HL-60/S4 (cell line): ENCODE results near the gene DNM1L.
"Not testable (repeated sequence)": the region's sequence is repeated elsewhere in the genome, so short reads cannot be mapped to it uniquely, and the experiment has no call there.

ENCODE experiments used
- in situ Hi-C: fragments of 300-500 bp; cut with MboI; formaldehyde crosslinking; loops from 2 replicates; pipeline ENCODE4 v1.14.3; 2022; ENCODE audit warnings: low sequenced_read_pairs

Gene DNM1L

DNA sequence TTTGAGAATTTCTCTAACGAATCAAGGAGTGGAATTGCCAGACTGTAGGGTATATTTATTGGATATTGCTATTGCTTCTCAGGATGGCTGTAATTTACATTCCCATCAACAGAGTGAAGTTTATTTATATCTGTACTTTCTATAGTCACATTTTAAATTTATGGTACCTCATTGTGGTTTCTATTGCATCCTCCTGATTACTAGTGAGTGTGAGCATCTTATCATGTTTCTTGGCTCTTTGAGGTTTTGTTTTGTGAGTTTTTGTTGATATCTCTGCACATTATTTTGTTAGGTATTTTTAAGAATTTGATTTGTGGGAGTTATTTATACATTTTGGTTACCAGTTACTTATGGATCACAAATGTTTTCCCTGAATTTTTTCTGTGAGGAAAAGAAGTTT is 13.9 kb downstream of the DNM1L start:
- in situ Hi-C loops: loop anchor here (25.0 kb wide), 1 partner anchor 1031 kb away; the partner anchor contains the start of gene ETFBKMT

- in situ Hi-C loops: loop anchor here (25.0 kb wide), 1 partner anchor 1033 kb away; the partner anchor contains the start of gene ETFBKMT
Observed at GRCh38 chr12:32695787-32696186, 16.7 kb downstream of the DNM1L start.

GRCh38 chr12:32697445-32697844 is 18.3 kb downstream of the DNM1L start:
- in situ Hi-C loops: loop anchor here (25.0 kb wide), 1 partner anchor 1035 kb away; the partner anchor contains the start of gene ETFBKMT

- in situ Hi-C loops: loop anchor here (25.0 kb wide), 1 partner anchor 1036 kb away; the partner anchor contains the start of gene ETFBKMT
Observed at GRCh38 chr12:32698285-32698684, 19.2 kb downstream of the DNM1L start.

GRCh38 chr12:32699437-32699836 is 20.3 kb downstream of the DNM1L start:
- in situ Hi-C loops: loop anchor here (25.0 kb wide), 1 partner anchor 1037 kb away; the partner anchor contains the start of gene ETFBKMT

GRCh38 chr12:32702473-32702872 is 23.4 kb downstream of the DNM1L start:
- in situ Hi-C loops: no loop called here

- in situ Hi-C loops: no loop called here
Observed at GRCh38 chr12:32702946-32703345, 23.8 kb downstream of the DNM1L start.

- in situ Hi-C loops: no loop called here
Observed at GRCh38 chr12:32705783-32706182, 26.7 kb downstream of the DNM1L start.

GRCh38 chr12:32706335-32707024 is 27.4 kb downstream of the DNM1L start:
- in situ Hi-C loops: no loop called here

DNA sequence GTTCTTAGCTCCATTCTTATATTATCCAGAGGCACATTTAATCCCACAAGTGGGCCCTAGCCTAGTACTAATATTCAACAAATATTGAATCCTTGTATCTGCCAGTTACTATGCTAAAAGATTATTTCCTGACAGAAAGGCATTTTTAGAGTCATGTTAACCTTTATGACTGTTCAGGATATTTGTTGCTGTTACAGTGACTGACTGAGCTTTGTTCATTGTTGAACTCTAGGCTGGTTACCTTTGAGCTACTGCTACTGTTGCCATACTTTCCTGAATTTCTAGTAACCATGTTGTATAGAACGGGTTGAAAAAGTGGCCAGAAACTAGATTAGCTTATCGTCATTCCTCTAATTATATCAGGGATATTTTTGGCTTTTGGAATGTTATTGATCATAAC is 29.8 kb downstream of the DNM1L start:
- in situ Hi-C loops: no loop called here

GRCh38 chr12:32714772-32715171 is 35.7 kb downstream of the DNM1L start:
- in situ Hi-C loops: no loop called here

DNA sequence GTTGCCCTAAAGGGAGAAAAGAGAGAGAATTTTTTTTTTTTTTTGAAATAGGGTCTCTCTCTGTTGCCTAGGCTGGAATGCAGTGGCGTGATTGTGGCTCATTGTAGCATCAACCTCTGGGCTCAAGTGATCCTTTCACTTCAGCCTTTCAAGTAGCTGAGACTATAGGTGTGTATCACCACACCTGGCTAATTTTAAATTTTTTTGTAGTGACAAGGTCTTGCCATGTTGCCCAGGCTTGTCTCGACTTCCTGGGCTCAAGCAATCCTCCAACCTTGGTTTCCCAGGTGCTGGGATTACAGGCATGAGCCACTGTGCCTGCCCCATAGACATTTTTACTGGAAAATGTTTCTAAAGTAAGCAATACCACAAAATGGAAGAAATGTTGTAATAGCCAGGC is 39.8 kb downstream of the DNM1L start:
- in situ Hi-C loops: no loop called here

GRCh38 chr12:32725308-32725707 is 46.2 kb downstream of the DNM1L start:
- in situ Hi-C loops: not testable (repeated sequence)

- in situ Hi-C loops: no loop called here
Observed at GRCh38 chr12:32726286-32726685, 47.2 kb downstream of the DNM1L start.

DNA sequence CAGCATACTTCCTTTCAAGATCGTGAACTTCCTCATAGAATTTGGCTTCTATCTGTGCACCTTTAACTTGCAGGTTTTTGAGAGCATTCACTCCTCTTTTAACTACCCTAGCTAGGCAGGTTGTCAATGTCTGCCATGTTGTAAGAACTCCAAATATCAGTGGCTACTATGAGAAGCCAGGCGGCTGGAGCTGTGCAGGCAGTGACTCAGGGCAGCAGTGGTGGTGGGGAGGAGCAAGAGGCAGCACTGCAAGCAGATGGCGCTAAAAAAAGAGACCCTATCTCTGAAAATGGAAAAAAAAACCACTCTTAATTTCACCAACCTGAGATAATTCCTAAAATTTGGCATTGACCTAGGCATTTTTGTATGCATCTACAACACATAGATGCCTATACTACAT is 48.1 kb downstream of the DNM1L start:
- in situ Hi-C loops: no loop called here

DNA sequence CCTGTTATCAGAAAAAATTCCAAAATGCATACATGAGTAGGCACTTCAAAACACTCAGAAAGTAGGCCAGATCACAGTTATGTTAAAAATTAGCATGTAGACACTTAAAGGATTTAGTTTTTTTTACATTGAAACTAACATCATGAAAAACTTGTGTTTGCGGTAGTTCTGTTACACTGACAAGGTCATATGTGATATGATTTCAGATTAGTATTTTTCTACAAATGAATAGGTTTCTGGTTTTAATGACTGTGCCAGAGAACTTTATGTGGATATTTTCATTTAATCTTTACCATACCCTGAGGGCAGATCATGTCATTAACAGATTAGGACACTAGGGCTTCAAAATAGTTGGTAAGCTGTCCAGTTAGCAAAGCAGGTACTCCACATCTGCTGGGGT is 55.9 kb downstream of the DNM1L start:
- in situ Hi-C loops: no loop called here

- in situ Hi-C loops: no loop called here
Observed at GRCh38 chr12:32736445-32736844, 57.3 kb downstream of the DNM1L start.

DNA sequence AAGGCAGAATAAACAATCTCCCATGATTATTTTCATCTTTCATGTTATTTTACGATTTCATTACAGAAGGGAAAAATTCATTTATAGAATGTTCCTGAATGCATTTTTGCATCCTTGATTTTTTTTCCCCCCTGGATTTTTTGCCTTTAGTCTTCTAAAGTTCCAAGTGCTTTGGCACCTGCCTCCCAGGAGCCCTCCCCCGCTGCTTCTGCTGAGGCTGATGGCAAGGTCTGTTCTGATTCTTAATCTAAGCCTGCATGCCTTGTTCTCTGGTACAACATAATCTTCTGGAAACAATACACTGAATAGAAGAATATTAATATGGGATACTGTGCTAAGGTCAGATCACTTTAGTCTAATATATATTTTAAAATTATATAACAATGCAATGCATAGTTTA is 58.6 kb downstream of the DNM1L start:
- in situ Hi-C loops: no loop called here

GRCh38 chr12:32739279-32739678 is 60.2 kb downstream of the DNM1L start:
- in situ Hi-C loops: no loop called here

- in situ Hi-C loops: no loop called here
Observed at GRCh38 chr12:32742133-32742532, 63.0 kb downstream of the DNM1L start.

- in situ Hi-C loops: no loop called here
Observed at GRCh38 chr12:32743264-32743663, 64.2 kb downstream of the DNM1L start.

DNA sequence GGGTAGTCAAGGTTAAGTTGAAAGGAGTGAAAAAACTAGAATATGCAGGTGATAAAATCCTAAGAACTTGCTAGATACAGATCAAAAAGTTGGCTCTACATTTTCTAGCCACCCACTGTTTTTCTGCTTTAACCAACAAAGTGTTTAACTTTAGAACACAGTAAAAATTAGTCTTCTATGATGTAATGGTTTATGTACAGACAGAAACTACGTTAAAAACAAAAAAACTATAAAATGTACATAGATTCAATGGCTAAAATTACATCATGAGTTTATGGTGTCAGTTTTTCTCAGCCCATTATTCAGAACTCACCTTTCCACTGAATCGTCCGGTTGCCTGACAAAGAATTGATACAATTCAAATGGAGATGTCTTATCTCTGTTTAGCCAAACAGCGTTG is 74.5 kb downstream of the DNM1L start:
- in situ Hi-C loops: loop anchor here (25.0 kb wide), 1 partner anchor 1459 kb away; no protein-coding TSS in a partner anchor

GRCh38 chr12:32754111-32754510 is 75.0 kb downstream of the DNM1L start:
- in situ Hi-C loops: loop anchor here (25.0 kb wide), 1 partner anchor 1458 kb away; no protein-coding TSS in a partner anchor
